HepG2 (cell line): ENCODE data around the gene ELAVL4. TPM values are rescaled to one million over a fixed set of nuclear protein-coding genes. Genes with fewer than 3 reads are reported as not detected.

Experiments used
- ATAC-seq: fragments of 200-7000 bp; cut with Tn5 transposase; 3 replicates; pipeline ENCODE4 v1.9.1; 2020; ENCODE audit warnings: mild to moderate bottlenecking, moderate library complexity
- BruUV-seq: library from RNA; stranded (reverse); fragments of 400-500 nt; replicated peaks from 2 replicates; lab custom pipeline; 2021; lab: Mats Ljungman, UMichigan
- CTCF ChIA-PET: fragments of 300-600 bp; formaldehyde crosslinking; extraction: SDS; loops from one replicate; lab custom pipeline; 2021; ENCODE audit warnings: low total read pairs, inconsistent platforms, low intra/inter-chr PET ratio; lab: Yijun Ruan, JAX
- POLR2A ChIA-PET: fragments of 350-600 bp; sonication (Branson Sonifier 250); formaldehyde crosslinking; loops from one replicate; lab custom pipeline; 2020; ENCODE audit warnings: antibody characterized with exemption, inconsistent platforms; lab: Yijun Ruan, JAX
- DNase-seq: peaks from one replicate; pipeline ENCODE4 v3.0.0-alpha.2; 2015; ENCODE audit warnings: low spot score
- FAIRE-seq: peaks from 3 replicates; lab custom pipeline; 2011; peaks lifted over from hg19 to GRCh38; lab: Jason Lieb, UNC
- H2AFZ ChIP-seq: one replicate; pipeline ENCODE4 v1.6.1; 2011; ENCODE audit warnings: low read length, inconsistent platforms
- H3K27ac ChIP-seq: fragments of 300-600 bp; 3 replicates; pipeline ENCODE4 v1.8.0; 2011; ENCODE audit warnings: mixed run types, mild to moderate bottlenecking, mixed read lengths, low read length, inconsistent platforms; ENCODE audit not compliant: insufficient read depth; ENCODE audit errors: extremely low read length
- H3K27me3 ChIP-seq, 2 experiments: fragments of 200-600 bp in 1 of 2; 2 replicates in 1 of 2; 3 replicates in 1 of 2; pipeline versions ENCODE4 v1.6.0 to v1.8.0; 2011; ENCODE audit warnings: low read length in 2 of 2, mild to moderate bottlenecking in 2 of 2, moderate library complexity in 2 of 2, inconsistent platforms in 1 of 2; ENCODE audit not compliant: insufficient read depth in 2 of 2, control insufficient read depth in 1 of 2
- H3K36me3 ChIP-seq, 2 experiments: fragments of 200-600 bp in 1 of 2; replicated peaks in 1 of 2; 2 replicates in 1 of 2; 3 replicates in 1 of 2; pipeline versions ENCODE4 v1.5.1 to v1.8.0; 2011; ENCODE audit warnings: low read length in 2 of 2, inconsistent platforms in 1 of 2; ENCODE audit not compliant: insufficient read depth in 2 of 2, control insufficient read depth in 1 of 2
- H3K4me1 ChIP-seq: 2 replicates; pipeline ENCODE4 v1.5.1; 2012; ENCODE audit warnings: low read length, inconsistent platforms; ENCODE audit not compliant: insufficient read depth
- H3K4me2 ChIP-seq: 2 replicates; pipeline ENCODE4 v1.6.0; 2011; ENCODE audit warnings: low read depth, low read length, inconsistent platforms
- H3K4me3 ChIP-seq, 3 experiments: fragments of 200-600 bp in 1 of 3; sonication (generic), shearing (Covaris generic) in 1 of 3; replicated peaks in 1 of 3; 2 replicates each; pipeline ENCODE4 v1.5.1; 2011 to 2016; ENCODE audit warnings: low read length in 3 of 3, inconsistent platforms in 2 of 3, low read depth in 2 of 3, mild to moderate bottlenecking in 2 of 3, control low read depth in 1 of 3, mixed read lengths in 1 of 3; ENCODE audit not compliant: insufficient read depth in 1 of 3
- H3K79me2 ChIP-seq: one replicate; pipeline ENCODE4 v1.6.1; 2011; ENCODE audit warnings: low read length, inconsistent platforms; ENCODE audit not compliant: insufficient read depth
- H3K9ac ChIP-seq: 2 replicates; pipeline ENCODE4 v1.6.0; 2011; ENCODE audit warnings: mild to moderate bottlenecking, low read depth, low read length, inconsistent platforms; ENCODE audit not compliant: insufficient read depth
- H3K9me3 ChIP-seq: 2 replicates; pipeline ENCODE4 v1.5.1; 2012; ENCODE audit warnings: mild to moderate bottlenecking, low read length
- H4K20me1 ChIP-seq: 2 replicates; pipeline ENCODE4 v1.6.0; 2011; ENCODE audit warnings: inconsistent platforms, mild to moderate bottlenecking, low read length, moderate library complexity; ENCODE audit not compliant: insufficient read depth
- GPN1 ChIP-seq: sonication (generic); formaldehyde crosslinking; IDR thresholded peaks from 2 replicates; pipeline ENCODE4 v1.5.1; 2020; ENCODE audit warnings: missing genetic modification reagents, borderline replicate concordance
- MAF1 ChIP-seq: sonication (generic); formaldehyde crosslinking; IDR thresholded peaks from 2 replicates; pipeline ENCODE4 v1.5.0; 2020; ENCODE audit warnings: missing genetic modification reagents, borderline replicate concordance
- ZNF468 ChIP-seq: sonication (generic); formaldehyde crosslinking; IDR thresholded peaks from 2 replicates; pipeline ENCODE4 v1.8.0; 2022; ENCODE audit warnings: mild to moderate bottlenecking, moderate library complexity, missing genetic modification reagents
- ZNF790 ChIP-seq: sonication (generic); formaldehyde crosslinking; IDR thresholded peaks from 2 replicates; pipeline ENCODE4 v1.8.0; 2022; ENCODE audit warnings: missing genetic modification reagents, mild to moderate bottlenecking, borderline replicate concordance
- WGBS: methylation state at CpG from one replicate; pipeline ENCODE4 v1.1.6; 2017; ENCODE audit warnings: low lambda C conversion rate; 5-methylcytosine and 5-hydroxymethylcytosine counted together
- in situ Hi-C: cut with HindIII; loops from 2 replicates; pipeline ENCODE4 v1.10.0; 2017; ENCODE audit warnings: low pct_unique_long_range_greater_than_20kb; ENCODE audit not compliant: extremely low pct_ligation_motif_present
- intact Hi-C: fragments of 100-400 bp; cut with micrococcal nuclease; formaldehyde crosslinking; loops from one replicate; pipeline ENCODE4 v1.10.0; 2022; ENCODE audit not compliant: unreplicated experiment
- polyA plus RNA-seq, 8 experiments: library from polyadenylated mRNA; depleted of rRNA in 3 of 8; stranded (reverse) in 7 of 8; unstranded in 1 of 8; fragments of >200 nt; fragmentation: Illumina TruSeq in 4 of 8; extraction: Trizol in 4 of 8; gene quantifications; 2 replicates each; pipeline versions ENCODE4 v1.2.1 to v1.2.3, GENCODE V29; 2011 to 2016; ENCODE audit warnings: low read depth in 4 of 8, missing spikeins in 1 of 8, mixed read lengths in 1 of 8; ENCODE audit not compliant: insufficient read depth in 1 of 8
- total RNA-seq, 5 experiments: library from RNA; depleted of rRNA; stranded (reverse); fragments of >200 nt; fragmentation: Illumina TruSeq; extraction: Trizol; gene quantifications; 2 replicates each; pipeline ENCODE4 v1.2.3, GENCODE V29; 2016; ENCODE audit warnings: low read depth in 1 of 5
- TF ChIP-seq, protein P1 (sequence below): sonication (generic); formaldehyde crosslinking; IDR thresholded peaks from 2 replicates; pipeline ENCODE4 v1.4.0; 2020; ENCODE audit warnings: missing genetic modification reagents, borderline replicate concordance

The ELAVL4 gene
- total and polyA plus RNA-seq, 2 of the 13 experiments (the other 11 are each of a cell fraction or from before 2014, with no cell fraction given): not detected

DNA sequence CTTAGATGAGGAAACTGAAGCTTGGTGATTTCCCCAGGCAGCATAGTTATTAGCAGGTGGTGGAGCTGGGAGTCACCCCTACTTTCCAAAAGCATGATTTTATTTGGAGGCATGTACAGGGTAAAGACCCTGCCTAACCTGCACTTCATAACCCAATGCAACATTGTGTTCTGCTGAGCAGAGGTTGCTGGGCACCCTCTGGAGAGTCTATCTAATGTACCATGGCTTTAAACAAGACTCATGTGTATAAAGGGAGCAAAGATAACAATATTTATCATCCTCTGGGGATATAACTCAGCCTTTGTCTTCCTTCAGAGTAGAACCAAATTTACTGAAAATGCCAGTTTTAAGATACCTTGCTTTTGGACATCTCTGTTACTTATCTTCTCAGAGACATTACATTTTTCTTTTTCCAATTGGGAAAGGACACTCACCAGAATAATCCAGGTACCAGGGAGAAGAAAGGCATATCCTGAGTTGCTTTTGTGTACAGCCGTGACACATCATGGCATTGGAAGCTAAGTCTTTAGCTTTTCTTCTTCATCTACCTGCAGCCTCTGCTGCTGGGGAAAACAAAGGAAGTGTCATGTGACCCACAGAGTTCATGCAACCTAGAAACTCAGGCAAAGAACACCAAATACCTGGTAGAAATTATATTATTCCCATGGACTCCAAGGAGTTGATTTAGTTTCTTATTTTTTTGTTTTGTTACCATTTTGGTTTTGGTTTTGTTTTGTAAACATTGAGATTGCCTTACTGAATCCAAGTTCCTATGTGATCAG lies 39.6 kb downstream of the ELAVL4 start:
- TF ChIP-seq GPN1 (CRISPR knock-in tag) (no peak), ZNF790 (CRISPR knock-in tag) (no peak), MAF1 (CRISPR knock-in tag) (no peak), ZNF468 (CRISPR knock-in tag) (no peak)
- TF ChIP-seq, protein P1, sequence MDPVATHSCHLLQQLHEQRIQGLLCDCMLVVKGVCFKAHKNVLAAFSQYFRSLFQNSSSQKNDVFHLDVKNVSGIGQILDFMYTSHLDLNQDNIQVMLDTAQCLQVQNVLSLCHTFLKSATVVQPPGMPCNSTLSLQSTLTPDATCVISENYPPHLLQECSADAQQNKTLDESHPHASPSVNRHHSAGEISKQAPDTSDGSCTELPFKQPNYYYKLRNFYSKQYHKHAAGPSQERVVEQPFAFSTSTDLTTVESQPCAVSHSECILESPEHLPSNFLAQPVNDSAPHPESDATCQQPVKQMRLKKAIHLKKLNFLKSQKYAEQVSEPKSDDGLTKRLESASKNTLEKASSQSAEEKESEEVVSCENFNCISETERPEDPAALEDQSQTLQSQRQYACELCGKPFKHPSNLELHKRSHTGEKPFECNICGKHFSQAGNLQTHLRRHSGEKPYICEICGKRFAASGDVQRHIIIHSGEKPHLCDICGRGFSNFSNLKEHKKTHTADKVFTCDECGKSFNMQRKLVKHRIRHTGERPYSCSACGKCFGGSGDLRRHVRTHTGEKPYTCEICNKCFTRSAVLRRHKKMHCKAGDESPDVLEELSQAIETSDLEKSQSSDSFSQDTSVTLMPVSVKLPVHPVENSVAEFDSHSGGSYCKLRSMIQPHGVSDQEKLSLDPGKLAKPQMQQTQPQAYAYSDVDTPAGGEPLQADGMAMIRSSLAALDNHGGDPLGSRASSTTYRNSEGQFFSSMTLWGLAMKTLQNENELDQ (CRISPR knock-in tag): no peak
- CTCF ChIA-PET: no interaction called here

More for the DNA sequence above, 39.6 kb downstream of the ELAVL4 start:
- intact Hi-C loops (no loop called here), in situ Hi-C loops (no loop called here)
- H3K9me3 ChIP-seq: no peaks in the 10 kb centered on the region
- no peak overlapping the region for H3K27ac ChIP-seq
- BruUV-seq: no TSS peak
- no peak overlapping the region for H2AFZ ChIP-seq
- no peak for DNase-seq
- WGBS: 0% methylated on average over 1 of the region's 1 CpG
- no peak overlapping the region for H3K4me2 ChIP-seq
- H3K4me1 ChIP-seq: no peaks in the 10 kb centered on the region
- no peaks in the 10 kb centered on the region for H3K36me3 ChIP-seq
- no peaks in the 10 kb centered on the region for H4K20me1 ChIP-seq
- H3K79me2 ChIP-seq: no peaks in the 10 kb centered on the region
- no peak for FAIRE-seq
- no peaks in the 10 kb centered on the region for H3K27me3 ChIP-seq
- POLR2A ChIA-PET: no interaction called here
- no peak for ATAC-seq
- H3K9ac ChIP-seq: no peak overlapping the region
- no peak overlapping the region for H3K4me3 ChIP-seq
